Stimulated activated CD8-positive, alpha-beta memory T cell treated with anti-CD3 and anti-CD28 coated beads, Interleukin-4, amount 100 ng/mL, for 48 hours (primary cell): ENCODE results near the gene GLB1L.
"Not testable (repeated sequence)": the region's sequence is repeated elsewhere in the genome, so short reads cannot be mapped to it uniquely, and the experiment has no call there.

Experiments used
- DNase-seq: peaks from one replicate; pipeline ENCODE4 v3.0.0-alpha.2; 2020

The GLB1L gene

GRCh38 chr2:219205165-219205538, 40.1 kb downstream of the GLB1L start:
- DNase-seq, result no peak

DNA sequence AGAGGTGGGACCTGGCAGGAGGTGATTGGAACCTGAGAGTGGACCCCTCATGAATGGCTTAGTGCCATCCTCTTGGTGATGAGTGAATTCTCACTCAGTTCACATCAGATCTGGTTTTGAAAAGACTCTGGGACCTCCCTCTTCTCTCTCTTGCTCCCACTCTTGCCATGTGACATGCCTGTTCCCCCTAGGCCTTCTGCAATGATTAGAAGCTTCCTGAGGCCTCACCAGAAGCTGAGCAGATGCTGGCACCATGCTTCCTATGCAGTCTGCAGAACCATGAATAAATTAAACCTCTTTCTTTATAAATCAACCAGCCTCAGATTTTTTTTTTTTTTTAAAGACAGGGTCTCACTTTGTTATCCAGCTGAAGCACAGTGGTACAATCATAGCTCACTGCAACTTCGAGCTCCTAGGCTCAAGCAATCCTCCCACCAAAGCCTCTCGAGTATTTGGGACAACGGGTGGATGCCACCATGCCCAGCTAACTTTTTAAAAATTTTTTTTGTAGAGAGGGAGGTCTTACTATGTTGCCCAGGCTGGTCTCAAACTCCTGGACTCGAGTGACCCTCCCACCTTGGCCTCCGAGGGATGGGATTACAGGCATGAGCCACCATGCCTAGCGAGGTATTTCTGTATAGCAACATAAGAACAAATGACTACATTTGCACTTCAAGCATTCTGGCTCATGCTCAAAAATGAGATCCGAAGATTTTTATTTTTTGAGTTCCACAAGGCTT, 40.6 kb downstream of the GLB1L start:
- DNase-seq, result no peak

- not testable (repeated sequence) for DNase-seq
Measured at GRCh38 chr2:219201331-219201730, 43.9 kb downstream of the GLB1L start.

- peak; percentile 66 for DNase-seq
Measured at GRCh38 chr2:219200502-219201326, 44.5 kb downstream of the GLB1L start.

DNA sequence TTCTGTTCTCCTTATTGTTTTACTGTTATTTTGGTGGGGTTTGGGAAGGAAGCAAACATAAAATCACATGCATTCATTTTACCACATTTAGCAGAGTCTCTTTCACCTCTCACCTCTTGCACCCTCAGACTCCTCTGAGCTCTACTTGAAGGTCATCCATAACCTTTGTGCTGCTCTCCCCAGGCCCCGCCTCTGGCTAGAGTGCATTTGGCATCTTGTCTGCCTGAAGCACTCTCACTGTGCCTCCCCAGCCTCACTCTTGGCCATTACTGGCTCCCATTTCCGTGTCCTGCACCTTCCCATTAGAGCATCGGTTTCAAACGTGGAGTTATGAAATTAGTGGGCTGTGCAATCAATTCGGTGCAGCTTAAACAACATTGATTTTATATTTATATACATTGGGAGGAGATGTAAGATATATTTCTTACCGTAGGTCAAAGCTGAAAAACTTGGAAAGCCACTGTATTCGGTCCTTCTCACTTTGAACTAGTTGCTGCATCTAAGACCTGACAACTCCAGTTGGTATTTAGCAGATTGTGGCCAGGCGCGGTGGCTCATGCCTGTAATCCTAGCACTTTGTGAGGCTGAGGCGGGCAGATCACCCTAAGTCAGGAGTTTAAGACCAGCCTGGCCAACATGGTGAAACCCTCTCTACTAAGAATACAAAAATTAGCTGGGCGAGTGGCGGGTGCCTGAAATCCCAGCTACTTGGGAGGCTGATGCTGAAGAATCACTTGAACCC, 45.6 kb downstream of the GLB1L start:
- no peak for DNase-seq

DNA sequence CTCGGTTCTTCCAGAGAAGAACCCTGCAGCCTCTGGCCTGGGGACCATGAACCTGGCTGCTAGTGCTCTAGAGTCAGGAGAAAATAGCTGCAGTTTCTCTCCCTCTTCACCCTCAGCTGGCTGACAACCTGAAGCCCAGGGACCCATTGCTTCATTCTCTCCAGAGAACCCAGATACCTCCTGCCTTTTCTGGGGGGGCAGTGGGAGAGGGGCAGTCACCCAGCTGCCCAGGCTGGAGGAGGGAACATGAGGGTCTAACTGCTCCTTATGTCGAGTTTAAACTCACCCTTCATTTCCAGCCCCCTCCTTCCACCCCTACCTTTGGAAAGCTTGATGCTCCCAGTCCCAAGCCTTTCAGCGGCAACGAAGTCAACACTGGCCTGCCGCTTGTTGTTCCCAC, 46.3 kb downstream of the GLB1L start:
- DNase-seq, result no peak

GRCh38 chr2:219197388-219197787, 47.9 kb downstream of the GLB1L start:
- no peak for DNase-seq

GRCh38 chr2:219186754-219187456, 58.3 kb downstream of the GLB1L start:
- no peak for DNase-seq
